SH-SY5Y (cell line): ENCODE data around the gene SERTAD2.

Experiments
- GATA2 ChIP-seq: IDR thresholded peaks from 2 replicates; pipeline ENCODE4 v1.6.1; 2011; ENCODE audit warnings: mild to moderate bottlenecking, low read depth, low read length
- GATA3 ChIP-seq: IDR thresholded peaks from 2 replicates; pipeline ENCODE4 v1.6.1; 2011; ENCODE audit warnings: low read depth, mild to moderate bottlenecking, low read length, moderate library complexity

GRCh38 chr2:64629329-64629781 is 24.4 kb downstream of the SERTAD2 start:
- TF ChIP-seq GATA2 = no peak
- TF ChIP-seq GATA3 = no peak
